OCI-M2 (cell line): ENCODE measurements around the gene DISC1.
"Not testable (repeated sequence)": the region's sequence is repeated elsewhere in the genome, so short reads cannot be mapped to it uniquely, and the experiment has no call there.

ENCODE experiments used
- DNase-seq: peaks from one replicate; lab custom pipeline; 2025; ENCODE audit not compliant: unreplicated experiment; lab: John Stamatoyannopoulos, UW

Gene DISC1

DNA sequence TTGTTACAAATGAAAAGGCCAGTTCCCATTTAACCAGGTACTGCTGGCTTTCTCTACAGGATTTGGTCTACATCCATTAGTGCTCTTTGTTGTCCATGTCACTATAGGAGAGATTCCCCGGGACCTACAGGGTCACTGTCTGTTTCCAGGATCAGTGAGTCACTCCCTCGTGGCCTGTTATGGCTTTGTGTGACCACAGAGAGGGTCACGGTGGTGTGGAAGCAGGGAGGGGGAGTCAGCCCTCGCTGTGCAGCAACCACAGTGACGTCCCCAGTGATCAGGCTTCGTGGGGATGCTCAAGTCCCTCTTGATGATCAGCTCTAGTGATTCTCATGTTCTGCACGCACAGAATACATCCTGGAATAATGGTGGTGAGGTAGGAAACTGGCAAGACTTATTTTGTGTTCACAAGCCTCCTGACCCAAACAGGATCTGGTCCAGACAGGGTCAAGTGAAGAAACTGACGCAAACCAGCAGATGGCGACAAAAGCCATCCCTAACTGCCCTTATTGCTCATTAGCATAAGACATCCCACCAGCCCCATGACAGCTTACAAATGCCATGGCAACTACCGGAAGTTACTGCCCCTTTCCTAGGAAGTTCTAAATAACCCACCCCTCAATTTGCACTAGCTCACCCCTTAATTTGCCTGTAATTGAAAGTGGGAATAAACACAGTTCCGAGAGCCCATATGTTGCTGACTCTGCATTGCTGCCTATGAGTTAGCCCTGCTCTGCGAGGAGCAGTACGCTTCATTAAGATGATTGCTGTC lies 98.5 kb downstream of the DISC1 start:
- DNase-seq: no peak

- DNase-seq: no peak
These were observed 100.6 kb downstream of the DISC1 start for GRCh38 chr1:231727171-231727570.

- DNase-seq: not testable (repeated sequence)
These were observed 102.4 kb downstream of the DISC1 start for GRCh38 chr1:231728987-231729386.

DNA sequence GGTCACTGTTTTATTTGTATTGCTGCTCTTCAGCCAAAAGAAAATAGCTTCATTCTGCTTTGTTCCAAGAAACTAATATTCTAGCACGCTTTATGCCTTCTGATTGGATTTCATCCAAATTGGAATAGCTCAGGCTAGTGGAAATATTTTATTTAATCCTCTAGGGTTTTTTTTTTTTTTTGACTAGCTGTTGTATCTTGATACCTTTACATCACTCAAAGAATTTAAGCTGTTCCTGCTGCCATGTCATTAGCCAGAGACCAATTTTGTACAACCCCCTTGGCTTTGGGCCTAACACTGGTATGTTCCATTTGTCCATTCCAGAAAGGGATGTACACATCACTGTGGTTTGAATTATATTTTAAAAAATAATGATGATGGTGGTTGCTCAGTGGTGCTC lies 103.0 kb downstream of the DISC1 start:
- no peak for DNase-seq

DNA sequence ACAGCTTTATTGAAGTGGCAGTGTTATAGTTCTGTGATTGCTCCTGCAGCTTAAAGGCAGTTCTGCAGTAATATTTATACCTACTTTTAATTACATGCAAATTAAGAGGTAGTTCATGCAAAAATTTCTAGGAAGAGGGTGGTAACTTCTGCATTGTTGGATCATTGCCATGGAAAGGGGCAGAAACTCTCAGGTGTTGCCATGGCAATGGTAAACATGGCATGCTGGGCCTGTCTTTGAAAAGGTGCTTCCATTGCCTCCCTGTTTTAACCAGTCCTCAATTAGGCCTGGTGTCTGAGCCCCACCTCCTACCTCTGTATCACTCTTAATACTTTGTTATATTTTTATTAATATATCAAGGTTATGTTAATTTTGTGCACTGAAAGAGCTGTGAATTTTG lies 104.7 kb downstream of the DISC1 start:
- no peak for DNase-seq

- DNase-seq: no peak
These were observed 106.5 kb downstream of the DISC1 start for GRCh38 chr1:231733063-231733462.

DNA sequence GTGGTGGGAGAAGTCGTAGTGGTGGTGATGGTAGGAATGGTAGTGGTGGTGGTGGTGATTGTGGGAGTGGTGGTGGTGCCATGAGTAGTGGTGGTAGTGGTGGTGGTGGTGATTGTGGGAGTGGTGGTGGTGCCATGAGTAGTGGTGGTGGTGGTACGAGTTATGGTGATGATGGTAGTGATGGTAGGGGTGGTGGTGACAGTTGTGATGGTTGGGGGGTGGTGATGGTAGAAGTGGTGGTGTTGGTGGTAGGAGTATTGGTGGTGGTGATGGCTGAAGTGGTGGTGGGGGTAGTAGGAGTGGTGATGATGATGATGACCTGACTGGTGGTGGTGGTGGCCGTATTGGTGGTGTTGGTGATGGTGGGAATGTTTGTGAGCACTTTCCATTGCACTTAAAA lies 107.1 kb downstream of the DISC1 start:
- no peak for DNase-seq

- no peak for DNase-seq
These were observed 107.8 kb downstream of the DISC1 start for GRCh38 chr1:231734417-231734816.

- no peak for DNase-seq
These were observed 108.8 kb downstream of the DISC1 start for GRCh38 chr1:231735411-231735810.

- no peak for DNase-seq
These were observed 109.4 kb downstream of the DISC1 start for GRCh38 chr1:231735941-231736340.

DNA sequence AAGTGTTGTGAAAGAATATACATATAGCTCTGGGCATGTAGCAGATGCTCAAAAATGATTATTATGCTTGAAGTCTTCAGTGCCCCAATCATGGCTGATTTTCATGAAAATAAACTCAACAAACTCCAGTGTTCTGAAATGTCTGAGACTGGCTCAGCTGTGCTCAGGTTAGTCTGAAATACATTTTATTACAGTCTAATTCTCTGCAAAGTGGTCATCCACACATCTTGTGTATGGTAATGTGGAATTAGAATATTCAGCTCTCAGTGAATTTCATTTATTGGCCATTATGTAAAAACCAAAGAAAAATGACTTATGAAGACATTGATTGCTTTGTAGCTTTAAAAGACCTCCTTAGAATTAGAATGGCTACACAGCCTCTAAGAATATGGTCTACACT lies 109.9 kb downstream of the DISC1 start:
- no peak for DNase-seq

GRCh38 chr1:231738554-231738953 lies 112.0 kb downstream of the DISC1 start:
- DNase-seq: no peak

GRCh38 chr1:231743966-231744365 lies 117.4 kb downstream of the DISC1 start:
- no peak for DNase-seq

DNA sequence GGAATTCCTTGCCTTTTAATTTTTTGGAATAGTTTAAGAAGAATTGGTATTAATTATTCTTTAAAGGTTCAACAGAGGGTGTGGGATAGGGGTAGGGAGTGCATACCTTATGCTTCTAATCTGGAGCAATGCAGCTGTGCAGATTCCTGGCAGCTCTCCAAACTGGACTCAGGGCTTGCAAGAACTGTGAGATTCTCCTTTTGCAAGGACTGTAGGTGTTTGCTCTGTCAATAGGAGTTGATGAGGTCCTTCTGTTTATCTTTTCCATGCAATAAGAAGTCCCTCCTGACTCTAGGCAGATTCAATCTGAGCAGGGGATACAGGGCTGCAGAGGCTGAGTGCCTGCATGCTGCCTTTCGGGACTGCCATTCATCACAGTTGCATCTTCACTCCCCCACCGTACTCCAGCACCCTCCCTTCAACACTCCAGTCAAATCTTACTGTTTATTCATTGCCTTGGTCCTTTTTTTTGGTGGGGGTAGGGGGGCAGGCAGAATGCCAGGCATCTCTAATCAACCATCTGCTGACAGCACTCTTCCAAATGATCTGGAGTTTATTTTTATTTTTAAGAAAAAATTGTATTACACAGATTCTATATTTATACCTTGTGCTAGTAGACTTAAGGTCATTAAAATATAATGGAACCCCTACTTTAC lies 122.3 kb downstream of the DISC1 start:
- no peak for DNase-seq

DNA sequence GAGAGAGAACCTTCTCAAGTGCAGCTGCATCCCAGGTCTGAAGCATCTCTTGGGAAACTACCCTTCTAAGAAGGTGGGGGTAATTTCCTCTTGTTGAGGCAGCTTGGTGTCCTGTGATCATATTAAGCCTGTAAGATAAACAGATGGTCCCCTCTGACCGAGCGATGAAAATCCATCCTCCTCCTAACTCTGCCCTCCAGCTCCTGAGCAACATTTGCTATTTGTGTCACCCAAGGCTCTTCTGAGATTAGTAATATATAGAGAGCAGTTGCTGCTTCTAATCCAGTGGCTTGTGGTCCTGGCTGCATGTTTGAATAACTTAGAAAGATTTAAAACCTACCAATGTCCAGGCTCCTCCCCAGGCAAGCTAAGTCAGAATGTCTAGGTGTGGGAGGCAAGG lies 123.7 kb downstream of the DISC1 start:
- no peak for DNase-seq

DNA sequence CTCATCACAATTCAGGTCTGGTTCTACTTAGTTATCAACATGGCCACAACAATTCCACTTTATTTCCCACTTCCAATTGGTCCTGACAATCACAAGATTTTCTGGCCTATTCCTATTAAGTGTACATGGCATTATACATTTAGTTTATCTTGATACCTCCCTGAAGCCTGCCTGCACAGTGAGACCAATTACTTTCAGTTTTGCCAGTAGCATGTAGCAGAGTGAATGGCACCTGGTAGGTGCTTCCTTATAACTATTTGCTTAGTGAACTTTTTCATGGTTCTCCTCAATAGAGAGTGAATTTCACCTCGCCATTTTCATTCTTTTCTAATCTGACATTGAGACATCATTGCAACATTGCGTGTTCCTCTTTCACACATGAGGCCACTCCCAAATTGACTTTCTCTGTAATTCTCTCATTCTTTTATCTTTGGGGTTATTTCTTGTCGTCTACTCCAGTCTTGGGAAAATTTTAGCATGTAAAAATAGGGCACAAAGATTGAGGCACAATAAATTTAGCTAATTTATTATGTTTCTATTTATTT lies 124.3 kb downstream of the DISC1 start:
- DNase-seq: no peak

DNA sequence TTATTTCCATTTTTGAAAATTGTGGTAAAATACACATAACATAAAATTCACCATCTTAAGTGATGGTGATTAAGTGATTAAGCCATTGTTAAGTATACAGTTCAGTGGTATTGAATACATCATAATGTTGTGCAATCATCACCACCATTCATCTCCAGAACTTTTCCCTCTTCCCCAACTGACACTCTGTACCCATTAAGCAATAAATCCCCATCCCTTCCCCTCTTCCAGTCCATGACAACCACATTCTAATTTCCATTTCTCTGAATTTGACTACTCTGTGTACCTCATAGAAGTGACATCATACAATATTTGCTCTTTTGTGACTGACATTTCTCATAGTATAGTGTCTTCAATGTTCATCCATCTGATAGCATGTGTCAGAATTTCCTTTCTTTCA lies 124.8 kb downstream of the DISC1 start:
- no peak for DNase-seq

GRCh38 chr1:231753313-231753712 lies 126.7 kb downstream of the DISC1 start:
- no peak for DNase-seq

DNA sequence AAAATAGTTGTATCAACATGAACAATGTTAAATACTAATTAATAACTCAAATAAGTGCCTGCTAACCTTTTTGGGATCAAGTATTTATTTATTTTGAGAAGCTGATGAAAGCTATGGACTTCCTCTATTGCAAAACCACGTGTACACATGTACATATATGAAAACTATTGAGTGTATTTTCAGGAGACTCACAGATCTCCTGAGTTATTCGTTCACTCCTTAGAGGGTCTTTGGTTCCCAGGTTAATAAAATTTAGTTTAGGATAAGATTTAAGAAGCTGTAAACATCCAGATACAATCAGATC lies 130.5 kb downstream of the DISC1 start:
- no peak for DNase-seq

- DNase-seq: no peak
These were observed 131.2 kb downstream of the DISC1 start for GRCh38 chr1:231757759-231758158.

DNA sequence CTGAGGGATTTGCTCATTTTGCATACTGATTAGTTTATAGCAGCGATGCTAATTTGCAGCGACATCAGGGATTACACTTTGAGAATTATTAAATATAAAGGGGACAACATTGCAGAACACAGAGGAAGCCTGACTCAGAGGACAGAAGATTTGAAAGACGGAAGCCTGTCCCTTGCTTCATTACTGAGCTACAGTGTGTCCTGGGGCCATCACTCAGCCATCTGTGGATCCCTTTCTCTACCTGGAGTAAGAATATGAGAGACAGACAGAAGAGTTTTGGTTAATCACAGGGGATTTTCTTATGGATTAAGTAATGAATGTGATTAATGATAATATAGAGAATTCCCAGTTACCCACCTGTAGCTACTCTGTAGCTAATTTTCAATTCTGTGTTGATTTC lies 134.7 kb downstream of the DISC1 start:
- no peak for DNase-seq

GRCh38 chr1:231761747-231762541 lies 135.4 kb downstream of the DISC1 start:
- DNase-seq: no peak
